Activated CD8-positive, alpha-beta memory T cell treated with anti-CD3 and anti-CD28 coated beads, Interleukin-2, amount 50 U/mL, for 1 hour (primary cell): ENCODE data around the gene RNU7-1.

ENCODE experiments used
- DNase-seq: peaks from one replicate; pipeline ENCODE4 v3.0.0-alpha.2; 2020; ENCODE audit errors: extremely low read depth

The RNU7-1 gene

GRCh38 chr12:6964605-6965025, 21.0 kb downstream of the RNU7-1 start:
- DNase-seq = no peak

- peak; percentile 77 for DNase-seq
These were observed 21.5 kb downstream of the RNU7-1 start for GRCh38 chr12:6965026-6965661.

GRCh38 chr12:6965714-6966113, 22.1 kb downstream of the RNU7-1 start:
- no peak for DNase-seq

- no peak for DNase-seq
These were observed 22.7 kb downstream of the RNU7-1 start for GRCh38 chr12:6966351-6966750.

- no peak for DNase-seq
These were observed 24.1 kb downstream of the RNU7-1 start for GRCh38 chr12:6967651-6968100.

- no peak for DNase-seq
These were observed 24.8 kb downstream of the RNU7-1 start for GRCh38 chr12:6968426-6968825.

GRCh38 chr12:6970096-6970527, 26.5 kb downstream of the RNU7-1 start:
- DNase-seq = no peak

- no peak for DNase-seq
These were observed 30.6 kb downstream of the RNU7-1 start for GRCh38 chr12:6974180-6974579.

- DNase-seq = no peak
These were observed 31.8 kb downstream of the RNU7-1 start for GRCh38 chr12:6975297-6976032.

- no peak for DNase-seq
These were observed 34.0 kb downstream of the RNU7-1 start for GRCh38 chr12:6977653-6978052.

- no peak for DNase-seq
These were observed 34.6 kb downstream of the RNU7-1 start for GRCh38 chr12:6978188-6978587.

GRCh38 chr12:6978611-6979011, 35.0 kb downstream of the RNU7-1 start:
- DNase-seq = no peak

- DNase-seq = no peak
These were observed 35.4 kb downstream of the RNU7-1 start for GRCh38 chr12:6979021-6979420.

GRCh38 chr12:6979453-6979852, 35.8 kb downstream of the RNU7-1 start:
- DNase-seq = no peak

- DNase-seq = no peak
These were observed 36.5 kb downstream of the RNU7-1 start for GRCh38 chr12:6980075-6980474.

GRCh38 chr12:6980740-6981139, 37.1 kb downstream of the RNU7-1 start:
- no peak for DNase-seq

GRCh38 chr12:6981152-6982052, 37.8 kb downstream of the RNU7-1 start:
- DNase-seq = no peak

GRCh38 chr12:6982532-6982931, 38.9 kb downstream of the RNU7-1 start:
- no peak for DNase-seq

GRCh38 chr12:6987956-6988553, 44.4 kb downstream of the RNU7-1 start:
- DNase-seq = no peak
